Right renal pelvis (tissue), 4 donors: Measurements from ENCODE around the gene POU2F1. TPM values are rescaled to one million over a fixed set of nuclear protein-coding genes. Genes with fewer than 3 reads are reported as not detected.
A peak's percentile ranks its signal among the peaks of the same experiment; 100 is the strongest.
"Not testable (repeated sequence)": the region's sequence is repeated elsewhere in the genome, so short reads cannot be mapped to it uniquely, and the experiment has no call there.

Experiments
- DNase-seq, 4 donors: peaks; one replicate each; pipeline ENCODE4 v3.0.0-alpha.2; 2013; ENCODE audit warnings: low read depth in 4 of 4, low spot score in 3 of 4, missing footprints in 1 of 4
- polyA plus RNA-seq, 4 donors: library from polyadenylated mRNA; unstranded; fragments of 120-200 nt; gene quantifications; one replicate each; pipeline ENCODE4 v1.2.1, GENCODE V29; 2013; ENCODE audit not compliant: insufficient read length in 4 of 4

Gene POU2F1
- polyA plus RNA-seq, 4 donors, result 13.0 to 17.5 (median 16.0) TPM

- no peak for DNase-seq
These were observed 83.5 kb downstream of the POU2F1 start for GRCh38 chr1:167304165-167304564.

GRCh38 chr1:167305059-167305705 lies 84.5 kb downstream of the POU2F1 start:
- DNase-seq, result no peak

GRCh38 chr1:167305706-167306277 lies 85.1 kb downstream of the POU2F1 start:
- no peak for DNase-seq

- DNase-seq, result no peak
These were observed 90.0 kb downstream of the POU2F1 start for GRCh38 chr1:167310732-167311131.

- DNase-seq, result no peak
These were observed 92.2 kb downstream of the POU2F1 start for GRCh38 chr1:167312871-167313270.

- DNase-seq, result no peak
These were observed 94.0 kb downstream of the POU2F1 start for GRCh38 chr1:167314671-167315070.

- DNase-seq, result no peak
These were observed 96.8 kb downstream of the POU2F1 start for GRCh38 chr1:167317463-167317862.

- DNase-seq, result not testable (repeated sequence)
These were observed 98.5 kb downstream of the POU2F1 start for GRCh38 chr1:167319206-167319605.

GRCh38 chr1:167322483-167322882 lies 101.8 kb downstream of the POU2F1 start:
- DNase-seq, result no peak

- DNase-seq, result no peak
These were observed 104.5 kb downstream of the POU2F1 start for GRCh38 chr1:167325151-167325550.

- no peak for DNase-seq
These were observed 107.7 kb downstream of the POU2F1 start for GRCh38 chr1:167328306-167328815.

- peak in 1 of 4 donors; percentile 4 for DNase-seq
These were observed 108.3 kb downstream of the POU2F1 start for GRCh38 chr1:167328816-167329483.

GRCh38 chr1:167330601-167331293 lies 110.1 kb downstream of the POU2F1 start:
- DNase-seq, result no peak

GRCh38 chr1:167331650-167332049 lies 111.0 kb downstream of the POU2F1 start:
- no peak for DNase-seq

GRCh38 chr1:167332503-167332902 lies 111.8 kb downstream of the POU2F1 start:
- no peak for DNase-seq

- no peak for DNase-seq
These were observed 112.4 kb downstream of the POU2F1 start for GRCh38 chr1:167333124-167333523.

- no peak for DNase-seq
These were observed 113.0 kb downstream of the POU2F1 start for GRCh38 chr1:167333703-167334102.

- no peak for DNase-seq
These were observed 118.7 kb downstream of the POU2F1 start for GRCh38 chr1:167339405-167339804.

- no peak for DNase-seq
These were observed 122.2 kb downstream of the POU2F1 start for GRCh38 chr1:167342846-167343245.

GRCh38 chr1:167344112-167344511 lies 123.4 kb downstream of the POU2F1 start:
- no peak for DNase-seq
